Type B pancreatic cell (in vitro differentiated cells): ENCODE measurements around the gene NR2C1. TPM values are rescaled to one million over a fixed set of nuclear protein-coding genes. Genes with fewer than 3 reads are reported as not detected.

ENCODE experiments used
- DNase-seq: peaks from one replicate; pipeline ENCODE4 v3.0.0; 2021; ENCODE audit warnings: mixed read lengths; ENCODE audit not compliant: unreplicated experiment; ENCODE audit errors: extremely low spot score
- H3K27ac Mint-ChIP-seq: 2 replicates; pipeline ENCODE4 v1.8.0; 2021; ENCODE audit warnings: mild to moderate bottlenecking, mixed read lengths
- H3K27me3 Mint-ChIP-seq: 2 replicates; pipeline ENCODE4 v1.8.0; 2021; ENCODE audit warnings: mixed read lengths
- H3K36me3 Mint-ChIP-seq: 2 replicates; pipeline ENCODE4 v1.8.0; 2021; ENCODE audit warnings: mixed read lengths
- H3K4me1 Mint-ChIP-seq: one replicate; pipeline ENCODE4 v1.8.0; 2021; ENCODE audit warnings: mixed read lengths; ENCODE audit not compliant: unreplicated experiment
- H3K4me3 Mint-ChIP-seq: 2 replicates; pipeline ENCODE4 v1.8.0; 2021; ENCODE audit warnings: mild to moderate bottlenecking, mixed read lengths
- H3K9me3 Mint-ChIP-seq: 2 replicates; pipeline ENCODE4 v1.8.0; 2021; ENCODE audit warnings: mixed read lengths
- total RNA-seq: library from RNA; stranded (reverse); gene quantifications from 2 replicates; pipeline ENCODE4 v1.2.1, GENCODE V29; 2021; ENCODE audit warnings: low replicate concordance
- TF ChIP-seq, protein P1 (sequence below): fragments of 200-600 bp; sonication (generic); conservative IDR thresholded peaks from 2 replicates; pipeline ENCODE4 v1.5.0; 2021; ENCODE audit warnings: antibody characterized with exemption, mild to moderate bottlenecking

Gene NR2C1
- total RNA-seq, 1 donor from 2014 or later = 51.5 TPM

DNA sequence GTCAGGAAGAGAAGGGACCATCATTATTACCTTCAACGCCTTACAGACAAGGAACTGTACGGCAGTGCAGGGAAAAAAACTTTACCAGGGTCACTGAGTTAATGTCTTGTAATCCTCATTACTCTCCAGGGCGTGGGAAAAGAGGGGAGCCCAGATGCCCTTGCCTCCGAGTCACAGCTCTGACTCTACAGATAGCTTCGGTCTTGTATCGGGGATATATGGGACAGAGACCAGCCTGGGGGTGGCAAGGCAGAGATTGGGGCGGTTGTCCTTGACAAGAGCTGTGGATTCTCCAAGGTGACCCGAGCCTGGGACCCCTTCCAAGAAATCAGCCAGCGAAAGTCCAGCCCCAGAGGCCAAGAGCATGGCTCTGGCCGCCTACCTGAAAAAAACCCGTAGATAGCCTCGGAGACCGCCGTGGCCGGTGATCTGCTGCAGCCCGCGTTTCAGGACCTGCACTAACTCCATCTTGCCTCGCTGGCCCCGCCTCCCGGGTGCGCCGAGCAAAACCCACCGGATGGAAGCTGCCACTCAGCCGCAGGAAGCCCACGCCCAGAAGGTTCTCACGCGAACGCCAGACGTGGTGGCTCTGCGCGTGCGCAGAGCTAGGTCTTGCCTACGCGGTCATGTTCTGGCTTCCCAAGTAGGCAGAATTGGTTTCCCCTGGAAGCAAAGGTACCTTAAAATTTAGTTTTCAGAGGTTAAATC lies 70.1 kb downstream of the NR2C1 start, which contains the start of gene NDUFA12:
Gene NDUFA12, minus strand, starts transcription at position 485 of the 708 bp plus-strand sequence. Its CDS starts 17 bp downstream, at position 468.
- peak within 1 kb of the TSS; percentile 97 for H3K4me3 Mint-ChIP-seq
- no peaks in the 10 kb centered on the region for H3K27me3 Mint-ChIP-seq
- peaks cover 13% of the 10 kb centered on the region for H3K9me3 Mint-ChIP-seq

DNA sequence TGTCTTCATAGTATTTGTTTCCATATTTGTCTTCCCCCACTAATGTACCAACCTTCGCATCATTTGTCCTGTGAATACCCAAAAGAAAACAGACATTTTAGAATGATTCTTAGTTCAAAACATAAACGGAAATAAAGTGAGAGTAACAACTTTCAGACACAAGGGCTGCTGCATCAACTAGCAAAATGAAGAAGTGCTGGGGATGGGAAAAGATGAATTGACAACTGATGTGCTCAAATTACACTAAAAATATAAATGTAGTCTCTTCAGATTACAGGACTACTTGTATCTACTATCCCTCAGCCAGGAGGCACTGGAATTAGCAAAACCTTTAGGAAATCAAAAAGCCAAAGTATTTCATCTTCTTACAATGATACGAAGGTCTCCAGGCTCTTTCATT lies 70.7 kb downstream of the NR2C1 start:
- Mint-ChIP-seq H3K27ac (peak overlapping the region; percentile 94), H3K4me3 (peak overlapping the region; percentile 97), H3K36me3 (peaks cover 20% of the 10 kb centered on the region), H3K27me3 (no peaks in the 10 kb centered on the region), H3K9me3 (peaks cover 13% of the 10 kb centered on the region), H3K4me1 (peaks cover 22% of the 10 kb centered on the region)
- no peak for DNase-seq
- TF ChIP-seq, protein P1, sequence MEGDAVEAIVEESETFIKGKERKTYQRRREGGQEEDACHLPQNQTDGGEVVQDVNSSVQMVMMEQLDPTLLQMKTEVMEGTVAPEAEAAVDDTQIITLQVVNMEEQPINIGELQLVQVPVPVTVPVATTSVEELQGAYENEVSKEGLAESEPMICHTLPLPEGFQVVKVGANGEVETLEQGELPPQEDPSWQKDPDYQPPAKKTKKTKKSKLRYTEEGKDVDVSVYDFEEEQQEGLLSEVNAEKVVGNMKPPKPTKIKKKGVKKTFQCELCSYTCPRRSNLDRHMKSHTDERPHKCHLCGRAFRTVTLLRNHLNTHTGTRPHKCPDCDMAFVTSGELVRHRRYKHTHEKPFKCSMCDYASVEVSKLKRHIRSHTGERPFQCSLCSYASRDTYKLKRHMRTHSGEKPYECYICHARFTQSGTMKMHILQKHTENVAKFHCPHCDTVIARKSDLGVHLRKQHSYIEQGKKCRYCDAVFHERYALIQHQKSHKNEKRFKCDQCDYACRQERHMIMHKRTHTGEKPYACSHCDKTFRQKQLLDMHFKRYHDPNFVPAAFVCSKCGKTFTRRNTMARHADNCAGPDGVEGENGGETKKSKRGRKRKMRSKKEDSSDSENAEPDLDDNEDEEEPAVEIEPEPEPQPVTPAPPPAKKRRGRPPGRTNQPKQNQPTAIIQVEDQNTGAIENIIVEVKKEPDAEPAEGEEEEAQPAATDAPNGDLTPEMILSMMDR = no peak

More for the DNA sequence above, 70.1 kb downstream of the NR2C1 start, which contains the start of gene NDUFA12:
- Mint-ChIP-seq H3K36me3 (peaks cover 20% of the 10 kb centered on the region), H3K4me1 (peaks cover 22% of the 10 kb centered on the region), H3K27ac (peak within 1 kb of the TSS; percentile 94)
- TF ChIP-seq, protein P1 = no peak
- peak; percentile 96 for DNase-seq

DNA sequence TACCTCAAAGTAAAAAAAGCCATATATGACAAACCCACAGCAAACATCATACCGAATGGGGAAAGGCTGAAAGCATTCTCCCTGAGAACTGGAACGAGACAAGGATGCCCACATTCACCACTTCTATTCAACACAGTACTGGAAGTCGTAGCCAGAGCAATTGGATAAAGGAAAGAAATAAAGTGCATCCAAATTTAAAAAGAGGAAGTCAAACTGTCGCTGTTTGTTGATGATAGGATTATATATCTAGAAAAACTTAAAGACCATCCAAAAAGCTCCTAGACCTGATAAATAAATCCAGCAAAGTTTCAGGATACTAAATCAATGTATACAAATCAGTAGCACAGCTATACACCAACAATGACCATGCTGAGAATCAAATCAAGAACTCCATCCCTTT lies 75.1 kb downstream of the NR2C1 start:
- Mint-ChIP-seq H3K27ac (no peak overlapping the region), H3K9me3 (no peaks in the 10 kb centered on the region), H3K4me3 (no peak overlapping the region), H3K4me1 (peaks cover 18% of the 10 kb centered on the region), H3K27me3 (no peaks in the 10 kb centered on the region), H3K36me3 (peaks cover 22% of the 10 kb centered on the region)
- TF ChIP-seq, protein P1 = no peak
- DNase-seq = no peak

DNA sequence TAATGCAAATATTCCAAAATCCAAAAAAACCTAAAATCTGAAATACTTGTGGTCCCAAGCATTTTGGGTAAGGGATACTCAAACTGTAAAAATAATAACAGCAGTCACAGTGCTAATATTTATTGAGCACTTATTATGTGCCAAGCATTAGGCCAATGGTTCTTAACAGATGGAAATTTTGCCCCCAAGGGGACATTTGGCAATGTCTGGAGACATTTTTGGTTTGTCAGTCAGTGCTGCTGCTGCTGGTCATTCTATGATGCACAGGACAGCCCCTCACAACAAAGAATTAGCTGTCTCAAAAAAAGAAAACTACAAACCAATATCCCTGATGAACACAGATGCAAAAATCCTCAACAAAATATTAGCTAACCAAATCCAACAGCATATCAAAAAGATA lies 75.7 kb downstream of the NR2C1 start:
- no peaks in the 10 kb centered on the region for H3K9me3 Mint-ChIP-seq
- peaks cover 16% of the 10 kb centered on the region for H3K4me1 Mint-ChIP-seq
- no peak overlapping the region for H3K4me3 Mint-ChIP-seq
- H3K27ac Mint-ChIP-seq = no peak overlapping the region
- no peaks in the 10 kb centered on the region for H3K27me3 Mint-ChIP-seq
- TF ChIP-seq, protein P1 = no peak
- H3K36me3 Mint-ChIP-seq = peaks cover 21% of the 10 kb centered on the region
- DNase-seq = no peak

DNA sequence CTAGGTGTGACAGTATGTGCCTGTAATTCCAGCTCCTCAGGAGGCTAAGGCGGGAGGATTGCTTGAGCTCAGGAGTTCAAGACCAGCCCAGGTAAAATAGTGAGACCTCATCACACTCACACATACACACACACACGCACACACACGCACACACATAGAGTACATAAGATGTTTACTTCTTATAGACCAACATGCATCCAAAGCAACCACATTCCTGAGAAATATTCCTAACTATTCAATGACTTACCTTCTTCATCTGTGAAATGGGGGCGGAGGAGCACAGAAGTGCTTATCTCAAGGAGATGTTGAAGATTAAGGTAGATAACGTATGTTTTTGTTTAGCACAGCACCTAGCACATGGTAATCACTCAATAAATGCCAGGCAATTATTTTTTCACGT lies 76.4 kb downstream of the NR2C1 start:
- Mint-ChIP-seq H3K36me3 (peaks cover 24% of the 10 kb centered on the region), H3K27ac (peak overlapping the region; percentile 7), H3K4me3 (no peak overlapping the region), H3K27me3 (no peaks in the 10 kb centered on the region), H3K9me3 (no peaks in the 10 kb centered on the region), H3K4me1 (peaks cover 13% of the 10 kb centered on the region)
- DNase-seq = no peak
- TF ChIP-seq, protein P1 = no peak
